AG09309 (cell line): ENCODE results near the gene CEP250.

Source experiments
- DNase-seq: peaks from one replicate; pipeline ENCODE4 v3.0.0-alpha.2; 2010; ENCODE audit warnings: low read depth
- H3K4me3 ChIP-seq: 2 replicates; pipeline ENCODE4 v1.5.1; 2011; ENCODE audit warnings: mild to moderate bottlenecking, low read depth, low read length, moderate library complexity; ENCODE audit not compliant: control insufficient read depth
- TF ChIP-seq, protein P1 (sequence below): IDR thresholded peaks from 2 replicates; pipeline ENCODE4 v1.5.1; 2011; ENCODE audit warnings: mild to moderate bottlenecking, low read depth, low read length, inconsistent platforms; ENCODE audit not compliant: insufficient read depth, control insufficient read depth; ENCODE audit errors: missing control alignments

Gene CEP250

DNA sequence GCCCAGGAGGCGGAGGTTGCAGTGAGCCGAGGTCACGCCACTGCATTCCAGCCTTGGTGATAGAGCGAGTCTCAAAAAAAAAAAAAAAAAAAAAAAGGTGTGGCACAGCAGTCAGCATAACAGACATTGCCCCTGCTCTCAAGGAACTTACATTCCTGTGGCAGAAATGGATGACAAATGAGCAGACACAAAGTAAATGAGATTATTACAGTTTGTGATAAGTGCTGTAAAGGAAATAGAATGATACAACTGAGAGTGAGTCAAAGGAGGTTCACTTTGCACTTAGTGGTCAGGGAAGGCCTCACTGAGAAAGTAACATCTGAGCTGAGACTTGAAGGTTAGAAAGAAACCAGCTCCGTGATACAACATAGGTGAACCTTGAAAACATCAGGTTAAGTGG is 36.4 kb downstream of the CEP250 start:
- no peak overlapping the region for H3K4me3 ChIP-seq
- no peak for DNase-seq

DNA sequence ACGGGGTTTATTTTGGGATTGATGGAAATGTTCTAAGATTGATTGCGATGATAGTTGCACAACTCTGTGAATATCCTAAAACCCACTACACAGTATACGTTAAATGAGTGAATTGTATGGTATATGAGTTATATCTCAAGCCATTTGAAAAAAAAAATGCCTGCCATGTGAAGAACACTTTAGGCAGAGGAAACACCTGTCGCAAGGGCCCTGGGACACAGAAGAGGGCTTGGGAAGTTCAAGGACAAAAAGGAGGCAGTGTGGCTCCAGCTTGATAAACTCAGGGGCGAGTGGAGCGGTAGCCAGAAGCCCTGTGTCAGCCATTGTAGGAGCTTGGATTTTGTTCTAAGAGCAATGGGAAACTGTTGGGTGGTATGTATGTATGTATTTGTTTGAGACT is 37.0 kb downstream of the CEP250 start:
- H3K4me3 ChIP-seq: no peak overlapping the region
- TF ChIP-seq, protein P1, sequence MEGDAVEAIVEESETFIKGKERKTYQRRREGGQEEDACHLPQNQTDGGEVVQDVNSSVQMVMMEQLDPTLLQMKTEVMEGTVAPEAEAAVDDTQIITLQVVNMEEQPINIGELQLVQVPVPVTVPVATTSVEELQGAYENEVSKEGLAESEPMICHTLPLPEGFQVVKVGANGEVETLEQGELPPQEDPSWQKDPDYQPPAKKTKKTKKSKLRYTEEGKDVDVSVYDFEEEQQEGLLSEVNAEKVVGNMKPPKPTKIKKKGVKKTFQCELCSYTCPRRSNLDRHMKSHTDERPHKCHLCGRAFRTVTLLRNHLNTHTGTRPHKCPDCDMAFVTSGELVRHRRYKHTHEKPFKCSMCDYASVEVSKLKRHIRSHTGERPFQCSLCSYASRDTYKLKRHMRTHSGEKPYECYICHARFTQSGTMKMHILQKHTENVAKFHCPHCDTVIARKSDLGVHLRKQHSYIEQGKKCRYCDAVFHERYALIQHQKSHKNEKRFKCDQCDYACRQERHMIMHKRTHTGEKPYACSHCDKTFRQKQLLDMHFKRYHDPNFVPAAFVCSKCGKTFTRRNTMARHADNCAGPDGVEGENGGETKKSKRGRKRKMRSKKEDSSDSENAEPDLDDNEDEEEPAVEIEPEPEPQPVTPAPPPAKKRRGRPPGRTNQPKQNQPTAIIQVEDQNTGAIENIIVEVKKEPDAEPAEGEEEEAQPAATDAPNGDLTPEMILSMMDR: no peak
- DNase-seq: no peak

More for the DNA sequence above, 36.4 kb downstream of the CEP250 start:
- TF ChIP-seq, protein P1: no peak

DNA sequence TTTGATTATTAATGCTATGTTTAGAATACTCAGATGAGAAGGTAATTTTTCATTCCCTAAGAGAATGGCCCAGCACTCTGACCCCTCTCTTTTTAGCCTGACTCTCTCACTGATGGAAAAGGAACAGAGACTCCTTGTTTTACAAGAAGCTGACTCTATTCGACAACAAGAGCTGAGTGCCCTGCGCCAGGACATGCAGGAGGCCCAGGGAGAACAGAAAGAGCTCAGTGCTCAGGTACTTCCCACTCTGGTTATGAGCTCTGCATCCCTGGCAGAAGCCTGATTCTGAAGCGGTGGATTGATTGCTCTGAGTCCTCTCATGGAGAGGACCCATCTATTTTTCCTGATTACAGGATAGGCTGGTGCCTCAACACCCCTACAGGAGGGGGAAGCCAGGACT is 41.1 kb downstream of the CEP250 start:
- TF ChIP-seq, protein P1: no peak
- no peak overlapping the region for H3K4me3 ChIP-seq
- DNase-seq: no peak

DNA sequence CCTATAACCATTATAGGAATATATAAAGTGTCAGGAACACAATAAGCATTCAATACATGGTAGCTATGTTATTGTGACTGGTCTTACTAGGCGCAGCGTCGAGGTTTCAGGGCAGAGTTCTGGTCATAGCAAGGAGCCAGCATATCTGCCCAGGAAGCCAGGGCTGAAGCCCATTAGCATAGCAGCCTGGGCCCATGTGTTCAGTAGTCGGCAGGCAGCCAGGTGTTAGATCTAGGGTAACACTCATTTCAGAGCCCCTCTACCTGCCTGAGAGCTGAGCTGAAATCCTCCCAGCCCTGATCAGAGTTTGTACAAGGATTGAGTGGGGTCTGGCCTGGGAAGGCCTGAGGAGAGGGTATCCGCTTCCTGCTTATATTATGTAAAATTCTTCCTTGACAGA is 41.9 kb downstream of the CEP250 start:
- H3K4me3 ChIP-seq: no peak overlapping the region
- TF ChIP-seq, protein P1: no peak
- no peak for DNase-seq

DNA sequence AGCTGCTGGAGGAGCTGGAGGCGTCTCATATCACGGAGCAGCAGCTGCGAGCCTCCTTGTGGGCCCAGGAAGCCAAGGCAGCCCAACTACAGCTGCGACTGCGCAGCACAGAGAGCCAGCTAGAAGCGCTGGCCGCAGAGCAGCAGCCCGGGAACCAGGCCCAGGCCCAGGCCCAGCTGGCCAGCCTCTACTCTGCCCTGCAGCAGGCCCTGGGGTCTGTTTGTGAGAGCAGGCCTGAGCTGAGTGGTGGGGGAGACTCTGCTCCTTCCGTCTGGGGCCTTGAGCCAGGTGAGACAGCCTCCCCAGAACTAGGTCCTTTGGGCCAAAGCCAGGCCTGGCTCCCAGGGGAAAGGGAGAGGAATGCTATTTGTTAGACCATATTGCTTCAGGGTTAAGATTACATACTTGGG is 42.4 kb downstream of the CEP250 start:
- DNase-seq: no peak
- TF ChIP-seq, protein P1: no peak
- no peak overlapping the region for H3K4me3 ChIP-seq

DNA sequence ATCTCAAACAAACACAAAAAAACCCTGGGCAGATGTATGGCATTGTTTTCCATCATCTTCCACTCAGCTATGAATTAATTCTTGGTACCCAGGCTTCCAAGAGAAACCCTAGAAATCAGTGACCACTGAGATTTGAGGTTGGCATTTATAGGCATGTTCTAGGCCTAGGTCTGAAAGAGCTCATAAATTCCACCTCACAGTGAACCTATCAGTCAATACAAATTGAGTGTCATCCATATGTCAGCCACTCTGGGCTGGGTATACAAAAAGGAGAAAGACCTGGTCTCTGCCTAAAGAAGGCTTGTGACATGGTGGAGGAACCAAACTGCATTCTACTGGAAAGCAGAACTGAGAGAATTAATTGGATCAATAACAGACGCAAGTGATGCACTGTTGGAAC is 43.9 kb downstream of the CEP250 start:
- TF ChIP-seq, protein P1: no peak
- H3K4me3 ChIP-seq: no peak overlapping the region
- no peak for DNase-seq

DNA sequence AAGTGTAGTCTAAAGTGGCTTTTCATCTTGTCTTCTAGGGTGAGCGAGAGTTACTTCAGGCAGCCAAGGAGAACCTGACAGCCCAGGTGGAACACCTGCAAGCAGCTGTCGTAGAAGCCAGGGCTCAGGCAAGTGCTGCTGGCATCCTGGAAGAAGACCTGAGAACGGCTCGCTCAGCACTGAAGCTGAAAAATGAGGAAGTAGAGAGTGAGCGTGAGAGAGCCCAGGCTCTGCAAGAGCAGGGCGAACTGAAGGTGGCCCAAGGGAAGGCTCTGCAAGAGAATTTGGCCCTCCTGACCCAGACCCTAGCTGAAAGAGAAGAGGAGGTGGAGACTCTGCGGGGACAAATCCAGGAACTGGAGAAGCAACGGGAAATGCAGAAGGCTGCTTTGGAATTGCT is 47.0 kb downstream of the CEP250 start:
- no peak for DNase-seq
- H3K4me3 ChIP-seq: no peak overlapping the region
- TF ChIP-seq, protein P1: no peak
